ENCODE results near the gene SAMD4A.
A peak's percentile ranks its signal among the peaks of the same experiment; 100 is the strongest.

The SAMD4A gene

DNA sequence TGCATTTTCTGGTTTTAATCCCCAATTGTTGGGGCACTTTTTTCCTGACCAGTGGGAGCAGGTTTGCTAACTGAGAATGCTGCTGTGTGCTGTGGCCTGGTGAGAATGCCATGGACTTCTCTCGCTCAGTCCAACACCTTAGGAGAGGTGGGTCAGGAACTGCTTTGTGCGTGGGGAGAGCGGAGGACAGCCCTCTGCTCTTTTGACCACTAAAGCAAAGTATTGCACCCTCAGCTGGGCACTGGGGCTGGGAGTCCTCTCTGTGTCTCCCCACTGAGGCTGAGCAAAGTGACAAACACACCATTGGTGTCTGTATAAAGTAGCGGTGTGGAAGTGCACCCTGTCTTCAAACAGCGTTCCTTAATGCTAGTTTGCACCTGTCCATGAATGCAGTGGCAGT is 136.2 kb downstream of the SAMD4A start:
- Histone ChIP-seq H3K4me1 (ENCODE audit: control insufficient read depth, insufficient read depth, low read length) (peaks cover 28% of the 10 kb centered on the region), H3K4me3 (ENCODE audit: low read length in 2 of 2) (no peak overlapping the region), H3K36me3 (ENCODE audit: control insufficient read depth in 2 of 2, insufficient read depth in 2 of 2, low read length in 2 of 2) (peaks cover 5 to 8% of the 10 kb centered on the region in 2 donors), H3K9ac (ENCODE audit: low read length in 2 of 2) (no peak overlapping the region), H3K27ac (ENCODE audit: low read length) (no peak overlapping the region), H3K9me3 (ENCODE audit: control insufficient read depth in 2 of 2, low read length in 2 of 2) (no peaks in the 10 kb centered on the region), H3K27me3 (ENCODE audit: control insufficient read depth in 1 of 2, insufficient read depth in 2 of 2, low read length in 2 of 2) (no peaks in the 10 kb centered on the region)

DNA sequence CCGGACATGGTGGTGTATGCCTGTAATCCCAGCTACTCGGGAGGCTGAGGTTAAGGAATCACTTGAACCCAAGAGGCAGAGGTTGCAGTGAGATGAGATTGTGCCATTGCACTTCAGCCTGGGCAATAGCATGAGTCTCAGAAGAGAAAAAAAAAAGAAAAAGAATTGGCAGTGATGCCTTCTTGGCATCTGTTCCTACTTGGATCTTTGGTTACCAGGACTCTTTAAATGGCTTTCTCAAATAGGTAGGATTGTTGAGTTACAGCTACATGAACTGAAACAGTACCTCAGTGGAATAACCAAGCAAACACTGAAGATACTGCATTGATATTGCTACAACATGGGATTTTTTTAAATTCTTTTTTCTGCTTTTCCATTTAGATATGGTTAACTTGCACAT is 136.8 kb downstream of the SAMD4A start:
- peaks cover 21% of the 10 kb centered on the region for H3K4me1 ChIP-seq (ENCODE audit: control insufficient read depth, insufficient read depth, low read length)
- H3K36me3 ChIP-seq (ENCODE audit: control insufficient read depth in 2 of 2, insufficient read depth in 2 of 2, low read length in 2 of 2) = peaks cover 5 to 8% of the 10 kb centered on the region in 2 donors
- no peaks in the 10 kb centered on the region for H3K27me3 ChIP-seq (ENCODE audit: control insufficient read depth in 1 of 2, insufficient read depth in 2 of 2, low read length in 2 of 2)
- no peaks in the 10 kb centered on the region for H3K9me3 ChIP-seq (ENCODE audit: control insufficient read depth in 2 of 2, low read length in 2 of 2)
- no peak overlapping the region for H3K4me3 ChIP-seq (ENCODE audit: low read length in 2 of 2)
- H3K9ac ChIP-seq (ENCODE audit: low read length in 2 of 2) = no peak overlapping the region
- H3K27ac ChIP-seq (ENCODE audit: low read length) = no peak overlapping the region

DNA sequence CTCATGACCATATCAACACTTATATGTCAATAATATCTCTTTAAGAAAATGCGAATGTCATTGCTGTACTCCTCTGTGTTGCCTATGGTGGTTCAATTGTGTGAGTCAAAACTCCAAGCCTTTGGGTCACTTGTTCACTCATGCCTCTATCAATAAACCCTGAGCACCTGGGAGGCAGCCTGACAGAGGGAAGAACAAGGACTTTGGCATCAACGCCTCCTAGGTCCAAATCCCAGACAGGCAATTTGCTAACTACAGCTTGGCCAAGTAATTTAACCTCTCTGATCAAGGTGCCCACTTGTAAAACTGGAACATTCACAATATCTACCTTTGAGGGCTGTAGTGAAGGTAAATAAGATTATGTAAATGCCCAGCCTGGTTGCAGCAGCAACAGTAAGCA is 137.8 kb downstream of the SAMD4A start:
- Histone ChIP-seq H3K27me3 (ENCODE audit: control insufficient read depth in 1 of 2, insufficient read depth in 2 of 2, low read length in 2 of 2) (no peaks in the 10 kb centered on the region), H3K9me3 (ENCODE audit: control insufficient read depth in 2 of 2, low read length in 2 of 2) (no peaks in the 10 kb centered on the region), H3K9ac (ENCODE audit: low read length in 2 of 2) (no peak overlapping the region), H3K36me3 (ENCODE audit: control insufficient read depth in 2 of 2, insufficient read depth in 2 of 2, low read length in 2 of 2) (peaks cover 5 to 8% of the 10 kb centered on the region in 2 donors), H3K4me1 (ENCODE audit: control insufficient read depth, insufficient read depth, low read length) (peaks cover 17% of the 10 kb centered on the region), H3K4me3 (ENCODE audit: low read length in 2 of 2) (no peak overlapping the region), H3K27ac (ENCODE audit: low read length) (no peak overlapping the region)

DNA sequence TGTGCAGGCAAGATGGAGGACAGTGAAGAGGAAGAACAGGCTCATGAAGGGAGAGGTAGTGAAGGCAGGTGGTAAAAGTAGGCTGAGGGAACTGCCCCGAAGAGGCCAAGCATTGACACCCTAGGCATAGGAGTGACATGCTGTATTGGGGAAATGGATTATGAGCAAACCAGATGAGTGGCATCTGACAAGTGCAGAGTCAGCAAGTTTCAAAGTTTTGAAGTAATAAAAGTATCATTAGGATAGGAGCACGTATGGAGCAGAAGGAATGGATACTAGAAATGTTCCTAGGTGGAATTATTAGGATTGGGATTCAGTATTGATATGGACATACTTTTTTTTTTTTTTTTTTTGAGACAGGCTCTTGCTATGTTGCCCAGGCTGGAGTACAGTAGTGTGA is 139.8 kb downstream of the SAMD4A start:
- H3K4me3 ChIP-seq (ENCODE audit: low read length in 2 of 2) = no peak overlapping the region
- no peaks in the 10 kb centered on the region for H3K9me3 ChIP-seq (ENCODE audit: control insufficient read depth in 2 of 2, low read length in 2 of 2)
- no peaks in the 10 kb centered on the region for H3K27me3 ChIP-seq (ENCODE audit: control insufficient read depth in 1 of 2, insufficient read depth in 2 of 2, low read length in 2 of 2)
- H3K9ac ChIP-seq (ENCODE audit: low read length in 2 of 2) = no peak overlapping the region
- peaks cover 5 to 8% of the 10 kb centered on the region in 2 donors for H3K36me3 ChIP-seq (ENCODE audit: control insufficient read depth in 2 of 2, insufficient read depth in 2 of 2, low read length in 2 of 2)
- H3K4me1 ChIP-seq (ENCODE audit: control insufficient read depth, insufficient read depth, low read length) = peaks cover 18% of the 10 kb centered on the region
- no peak overlapping the region for H3K27ac ChIP-seq (ENCODE audit: low read length)

DNA sequence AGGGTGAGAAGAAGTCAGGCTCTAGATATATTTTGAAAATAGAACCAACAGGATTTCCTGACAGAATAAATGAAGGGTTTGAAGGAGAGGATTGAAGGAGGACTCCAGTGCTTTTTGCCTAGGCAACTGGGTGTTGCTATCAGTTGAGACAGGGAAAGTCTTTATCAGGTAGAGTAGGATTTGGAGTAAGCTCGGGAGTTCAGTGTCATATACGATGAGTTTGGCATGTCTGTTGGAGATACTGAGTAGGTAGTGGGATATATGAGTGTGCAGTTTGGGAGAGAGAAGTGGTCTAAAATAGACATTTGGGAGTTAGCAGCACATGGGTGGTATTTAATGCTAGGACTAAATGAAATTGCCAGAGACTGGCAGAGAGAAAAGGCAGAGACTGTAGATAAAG is 141.2 kb downstream of the SAMD4A start:
- Histone ChIP-seq H3K9me3 (ENCODE audit: control insufficient read depth in 2 of 2, low read length in 2 of 2) (no peaks in the 10 kb centered on the region), H3K9ac (ENCODE audit: low read length in 2 of 2) (no peak overlapping the region), H3K36me3 (ENCODE audit: control insufficient read depth in 2 of 2, insufficient read depth in 2 of 2, low read length in 2 of 2) (peaks cover 0 to 3% of the 10 kb centered on the region in 2 donors), H3K4me1 (ENCODE audit: control insufficient read depth, insufficient read depth, low read length) (peaks cover 32% of the 10 kb centered on the region), H3K27ac (ENCODE audit: low read length) (no peak overlapping the region), H3K4me3 (ENCODE audit: low read length in 2 of 2) (no peak overlapping the region), H3K27me3 (ENCODE audit: control insufficient read depth in 1 of 2, insufficient read depth in 2 of 2, low read length in 2 of 2) (no peaks in the 10 kb centered on the region)

DNA sequence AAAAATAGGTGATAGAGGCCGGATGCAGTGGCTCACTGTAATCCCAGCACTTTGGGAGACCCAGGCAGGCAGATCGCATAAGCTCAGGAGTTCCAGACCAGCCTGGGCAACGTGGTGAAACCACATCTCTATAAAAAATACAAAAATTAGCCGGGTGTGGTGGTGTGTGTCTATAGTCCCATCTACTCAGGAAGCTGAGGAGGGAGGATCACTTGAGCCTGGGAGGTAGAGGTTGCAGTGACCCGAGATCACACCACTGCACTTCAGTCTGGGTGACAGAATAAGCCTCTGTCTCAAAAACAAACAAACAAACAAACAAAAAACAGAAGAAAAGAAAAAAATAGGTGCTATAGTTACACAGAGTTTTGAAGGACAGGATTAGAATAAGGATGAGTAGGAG is 142.1 kb downstream of the SAMD4A start:
- Histone ChIP-seq H3K27ac (ENCODE audit: low read length) (no peak overlapping the region), H3K4me3 (ENCODE audit: low read length in 2 of 2) (no peak overlapping the region), H3K9me3 (ENCODE audit: control insufficient read depth in 2 of 2, low read length in 2 of 2) (no peaks in the 10 kb centered on the region), H3K9ac (ENCODE audit: low read length in 2 of 2) (no peak overlapping the region), H3K36me3 (ENCODE audit: control insufficient read depth in 2 of 2, insufficient read depth in 2 of 2, low read length in 2 of 2) (no peaks in the 10 kb centered on the region), H3K4me1 (ENCODE audit: control insufficient read depth, insufficient read depth, low read length) (peaks cover 34% of the 10 kb centered on the region), H3K27me3 (ENCODE audit: control insufficient read depth in 1 of 2, insufficient read depth in 2 of 2, low read length in 2 of 2) (no peaks in the 10 kb centered on the region)

DNA sequence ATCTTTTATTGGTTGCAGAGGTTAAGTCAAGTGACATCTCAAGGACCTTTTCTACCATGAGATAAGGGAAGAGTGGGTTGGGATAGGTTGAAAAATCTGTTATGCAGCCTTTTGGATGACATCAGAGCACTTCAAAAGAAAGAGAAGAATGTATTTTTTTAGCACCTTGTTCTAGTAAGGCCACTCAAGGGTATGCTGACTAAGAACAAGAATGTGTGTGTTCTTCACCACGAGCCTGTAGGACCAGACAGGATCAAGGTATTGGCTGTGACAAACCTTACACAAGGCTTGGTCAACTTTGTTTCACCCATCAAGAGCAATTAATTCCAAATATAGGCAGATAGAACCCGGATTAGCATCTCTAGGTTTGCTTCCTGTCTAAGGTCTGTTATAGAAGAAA is 142.5 kb downstream of the SAMD4A start:
- H3K27ac ChIP-seq (ENCODE audit: low read length) = no peak overlapping the region
- H3K4me3 ChIP-seq (ENCODE audit: low read length in 2 of 2) = no peak overlapping the region
- no peaks in the 10 kb centered on the region for H3K27me3 ChIP-seq (ENCODE audit: control insufficient read depth in 1 of 2, insufficient read depth in 2 of 2, low read length in 2 of 2)
- H3K9me3 ChIP-seq (ENCODE audit: control insufficient read depth in 2 of 2, low read length in 2 of 2) = no peaks in the 10 kb centered on the region
- no peak overlapping the region for H3K9ac ChIP-seq (ENCODE audit: low read length in 2 of 2)
- H3K4me1 ChIP-seq (ENCODE audit: control insufficient read depth, insufficient read depth, low read length) = peaks cover 35% of the 10 kb centered on the region
- no peaks in the 10 kb centered on the region for H3K36me3 ChIP-seq (ENCODE audit: control insufficient read depth in 2 of 2, insufficient read depth in 2 of 2, low read length in 2 of 2)

DNA sequence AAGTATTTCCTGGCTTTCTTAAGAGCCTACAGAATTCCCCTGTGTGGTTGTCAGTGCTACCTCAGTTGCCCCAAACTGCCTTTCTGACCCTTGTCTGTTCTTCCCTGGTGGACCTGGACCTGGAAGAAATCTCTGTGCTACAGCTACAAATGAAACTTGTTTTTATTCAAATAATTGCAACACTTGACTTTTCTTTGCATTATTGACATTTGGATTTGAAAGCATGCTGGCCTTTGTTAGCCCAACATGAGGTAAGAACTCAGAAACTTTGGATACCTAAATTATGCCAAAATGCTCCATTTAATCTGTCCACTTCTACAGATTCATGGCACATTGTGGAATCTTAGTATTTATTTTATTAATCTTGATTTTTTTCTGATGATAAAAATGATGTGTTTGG is 142.9 kb downstream of the SAMD4A start:
- Histone ChIP-seq H3K36me3 (ENCODE audit: control insufficient read depth in 2 of 2, insufficient read depth in 2 of 2, low read length in 2 of 2) (no peaks in the 10 kb centered on the region), H3K4me1 (ENCODE audit: control insufficient read depth, insufficient read depth, low read length) (peaks cover 31% of the 10 kb centered on the region)

DNA sequence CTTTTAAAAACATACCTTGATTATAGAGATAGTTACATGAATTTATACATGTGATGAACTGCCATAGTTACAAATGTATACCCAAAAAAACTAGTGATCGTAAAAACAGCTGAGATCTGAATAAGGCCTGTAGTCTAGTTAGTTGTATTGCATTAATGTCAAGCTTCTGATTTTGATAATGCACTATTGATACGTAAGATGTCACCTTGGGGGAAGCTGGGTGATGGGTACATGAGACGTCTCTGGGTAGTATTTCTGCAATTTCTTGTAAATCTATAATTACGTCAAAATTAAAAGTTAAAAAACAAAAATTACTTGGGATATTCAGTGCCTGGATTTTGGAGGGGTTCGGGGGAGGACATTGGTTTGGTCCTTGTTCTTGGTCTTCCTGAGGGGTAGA is 144.4 kb downstream of the SAMD4A start:
- no peaks in the 10 kb centered on the region for H3K9me3 ChIP-seq (ENCODE audit: control insufficient read depth in 2 of 2, low read length in 2 of 2)
- no peaks in the 10 kb centered on the region for H3K36me3 ChIP-seq (ENCODE audit: control insufficient read depth in 2 of 2, insufficient read depth in 2 of 2, low read length in 2 of 2)
- H3K27me3 ChIP-seq (ENCODE audit: control insufficient read depth in 1 of 2, insufficient read depth in 2 of 2, low read length in 2 of 2) = no peaks in the 10 kb centered on the region
- no peak overlapping the region for H3K4me3 ChIP-seq (ENCODE audit: low read length in 2 of 2)
- H3K4me1 ChIP-seq (ENCODE audit: control insufficient read depth, insufficient read depth, low read length) = peaks cover 37% of the 10 kb centered on the region
- no peak overlapping the region for H3K9ac ChIP-seq (ENCODE audit: low read length in 2 of 2)
- H3K27ac ChIP-seq (ENCODE audit: low read length) = no peak overlapping the region

More for the DNA sequence above, 142.9 kb downstream of the SAMD4A start:
- H3K27ac ChIP-seq (ENCODE audit: low read length) = no peak overlapping the region
- H3K9ac ChIP-seq (ENCODE audit: low read length in 2 of 2) = no peak overlapping the region
- no peaks in the 10 kb centered on the region for H3K27me3 ChIP-seq (ENCODE audit: control insufficient read depth in 1 of 2, insufficient read depth in 2 of 2, low read length in 2 of 2)
- H3K4me3 ChIP-seq (ENCODE audit: low read length in 2 of 2) = no peak overlapping the region
- no peaks in the 10 kb centered on the region for H3K9me3 ChIP-seq (ENCODE audit: control insufficient read depth in 2 of 2, low read length in 2 of 2)

DNA sequence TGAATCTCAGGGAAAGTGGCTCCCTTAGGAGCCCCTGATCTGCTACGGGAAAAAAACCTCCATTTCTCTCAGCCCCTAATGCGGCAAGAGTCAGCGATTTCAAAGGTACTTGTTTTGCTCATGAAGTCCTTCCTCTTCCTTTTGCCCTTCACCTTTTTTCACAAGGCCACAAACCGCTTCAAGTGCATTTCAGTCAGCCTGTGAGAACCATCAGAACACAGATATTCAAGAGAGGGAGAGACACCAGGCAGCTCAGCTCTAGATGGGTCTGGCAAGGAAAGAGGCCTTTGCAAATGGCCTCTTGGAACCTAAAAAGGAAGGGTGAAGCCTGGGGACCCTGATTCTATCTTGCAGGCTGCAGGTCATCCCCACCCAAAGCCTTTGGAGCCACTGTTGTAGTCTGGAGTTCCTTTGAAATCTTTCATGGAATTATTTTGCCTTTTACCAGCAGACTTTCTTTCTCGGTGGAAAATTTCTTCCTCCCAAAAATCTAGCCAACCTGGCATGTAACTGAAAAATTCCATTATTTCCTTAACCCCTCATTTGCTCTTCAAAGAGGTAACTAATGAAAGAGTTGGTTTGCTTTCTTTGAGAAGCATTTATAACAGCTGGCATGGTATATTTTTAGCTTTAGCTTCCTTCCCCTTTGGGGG is 145.0 kb downstream of the SAMD4A start:
- Histone ChIP-seq H3K9me3 (ENCODE audit: control insufficient read depth in 2 of 2, low read length in 2 of 2) (no peaks in the 10 kb centered on the region), H3K27me3 (ENCODE audit: control insufficient read depth in 1 of 2, insufficient read depth in 2 of 2, low read length in 2 of 2) (no peaks in the 10 kb centered on the region), H3K9ac (ENCODE audit: low read length in 2 of 2) (no peak overlapping the region), H3K27ac (ENCODE audit: low read length) (peak overlapping the region; percentile 50), H3K4me3 (ENCODE audit: low read length in 2 of 2) (peak overlapping the region in 1 of 2 donors; percentile 22), H3K4me1 (ENCODE audit: control insufficient read depth, insufficient read depth, low read length) (peaks cover 37% of the 10 kb centered on the region), H3K36me3 (ENCODE audit: control insufficient read depth in 2 of 2, insufficient read depth in 2 of 2, low read length in 2 of 2) (no peaks in the 10 kb centered on the region)

DNA sequence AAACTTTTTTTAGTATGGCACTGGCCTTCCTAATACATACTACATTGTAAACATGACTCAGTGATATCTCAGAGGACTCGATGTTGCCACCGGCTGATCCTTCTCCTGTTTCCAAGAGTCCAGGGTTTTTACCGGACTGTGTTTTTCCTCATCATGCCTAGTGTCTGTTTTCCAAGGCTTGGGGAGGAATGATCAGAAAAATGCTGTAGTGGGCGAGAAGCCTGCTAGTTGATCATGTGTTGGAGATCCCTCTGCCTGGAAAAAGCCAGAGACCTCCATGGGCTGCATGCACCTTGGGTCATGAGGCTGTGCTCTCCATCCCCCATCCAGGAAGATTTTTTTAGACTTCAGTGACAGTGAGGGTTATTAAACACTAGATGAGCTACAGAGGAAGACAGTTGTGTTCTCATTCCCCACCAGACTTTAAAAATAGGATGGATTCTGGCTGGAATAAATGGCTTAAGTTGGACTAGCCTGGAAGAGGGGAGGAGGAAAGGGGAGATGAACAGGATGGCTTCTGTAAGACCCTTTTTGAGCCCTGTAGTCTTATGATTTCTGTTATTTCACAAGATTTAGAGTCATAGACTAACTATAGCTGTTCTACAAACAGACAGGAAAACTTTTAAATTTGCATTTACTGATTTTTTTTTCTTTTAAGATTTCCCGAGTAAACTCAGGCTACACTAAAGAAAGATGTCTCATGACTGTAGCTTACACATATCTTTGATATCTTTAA is 145.7 kb downstream of the SAMD4A start:
- H3K36me3 ChIP-seq (ENCODE audit: control insufficient read depth in 2 of 2, insufficient read depth in 2 of 2, low read length in 2 of 2) = no peaks in the 10 kb centered on the region
- H3K4me1 ChIP-seq (ENCODE audit: control insufficient read depth, insufficient read depth, low read length) = peaks cover 33% of the 10 kb centered on the region
- H3K27ac ChIP-seq (ENCODE audit: low read length) = peak overlapping the region; percentile 50
- H3K4me3 ChIP-seq (ENCODE audit: low read length in 2 of 2) = peak overlapping the region in 1 of 2 donors; percentile 35
- no peak overlapping the region for H3K9ac ChIP-seq (ENCODE audit: low read length in 2 of 2)
- H3K27me3 ChIP-seq (ENCODE audit: control insufficient read depth in 1 of 2, insufficient read depth in 2 of 2, low read length in 2 of 2) = no peaks in the 10 kb centered on the region
- H3K9me3 ChIP-seq (ENCODE audit: control insufficient read depth in 2 of 2, low read length in 2 of 2) = no peaks in the 10 kb centered on the region
